ENCODE data around the gene UBE2QL1.
"Not testable (repeated sequence)": the region's sequence is repeated elsewhere in the genome, so short reads cannot be mapped to it uniquely, and the experiment has no call there.

UBE2QL1 gene

DNA sequence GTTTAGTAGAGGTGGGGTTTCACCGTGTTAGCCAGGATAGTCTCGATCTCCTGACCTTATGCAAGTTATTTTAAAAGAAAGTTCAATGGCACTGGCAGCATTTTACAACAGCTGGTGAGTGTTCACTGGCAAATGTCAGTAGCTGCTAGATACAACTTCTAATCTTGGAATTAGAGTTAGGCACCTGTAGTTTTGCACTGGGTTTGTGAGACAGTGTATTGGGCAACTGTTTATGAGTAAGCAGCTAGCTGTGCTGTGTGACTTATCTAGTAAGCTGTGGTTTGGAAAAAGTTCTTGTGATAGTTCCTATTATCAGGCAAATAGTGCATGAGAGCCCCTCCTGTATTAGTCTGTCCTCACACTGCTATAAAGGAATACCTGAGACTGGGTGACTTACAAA lies 61.5 kb downstream of the UBE2QL1 start:
- Histone ChIP-seq H3K4me3 (ENCODE audit: insufficient read depth, low read length, poor library complexity, severe bottlenecking) (no peak overlapping the region), H2AFZ (ENCODE audit: low read depth, low read length, severe bottlenecking) (no peak overlapping the region), H3K27ac (ENCODE audit: low read depth, low read length) (no peak overlapping the region), H3K79me2 (ENCODE audit: insufficient read depth, low read length) (no peaks in the 10 kb centered on the region), H3K9ac (ENCODE audit: low read length) (no peak overlapping the region), H4K20me1 (ENCODE audit: low read depth, low read length) (no peaks in the 10 kb centered on the region), H3K36me3 (ENCODE audit: low read length) (no peaks in the 10 kb centered on the region), H3K27me3 (ENCODE audit: low read length) (no peaks in the 10 kb centered on the region), H3F3A (ENCODE audit: insufficient read depth) (no peaks in the 10 kb centered on the region), H3K9me2 (replicated peaks; ENCODE audit: insufficient read depth, low read length) (no peaks in the 10 kb centered on the region), H3K9me3 (ENCODE audit: insufficient read depth, low read length) (no peaks in the 10 kb centered on the region), H3K4me2 (ENCODE audit: low read depth, low read length, poor library complexity, severe bottlenecking) (no peak overlapping the region)
- TF ChIP-seq, protein P1, sequence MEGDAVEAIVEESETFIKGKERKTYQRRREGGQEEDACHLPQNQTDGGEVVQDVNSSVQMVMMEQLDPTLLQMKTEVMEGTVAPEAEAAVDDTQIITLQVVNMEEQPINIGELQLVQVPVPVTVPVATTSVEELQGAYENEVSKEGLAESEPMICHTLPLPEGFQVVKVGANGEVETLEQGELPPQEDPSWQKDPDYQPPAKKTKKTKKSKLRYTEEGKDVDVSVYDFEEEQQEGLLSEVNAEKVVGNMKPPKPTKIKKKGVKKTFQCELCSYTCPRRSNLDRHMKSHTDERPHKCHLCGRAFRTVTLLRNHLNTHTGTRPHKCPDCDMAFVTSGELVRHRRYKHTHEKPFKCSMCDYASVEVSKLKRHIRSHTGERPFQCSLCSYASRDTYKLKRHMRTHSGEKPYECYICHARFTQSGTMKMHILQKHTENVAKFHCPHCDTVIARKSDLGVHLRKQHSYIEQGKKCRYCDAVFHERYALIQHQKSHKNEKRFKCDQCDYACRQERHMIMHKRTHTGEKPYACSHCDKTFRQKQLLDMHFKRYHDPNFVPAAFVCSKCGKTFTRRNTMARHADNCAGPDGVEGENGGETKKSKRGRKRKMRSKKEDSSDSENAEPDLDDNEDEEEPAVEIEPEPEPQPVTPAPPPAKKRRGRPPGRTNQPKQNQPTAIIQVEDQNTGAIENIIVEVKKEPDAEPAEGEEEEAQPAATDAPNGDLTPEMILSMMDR (IDR thresholded peaks at IDR 0.05; ENCODE audit: insufficient read depth, low read length, poor library complexity, severe bottlenecking) = no peak

DNA sequence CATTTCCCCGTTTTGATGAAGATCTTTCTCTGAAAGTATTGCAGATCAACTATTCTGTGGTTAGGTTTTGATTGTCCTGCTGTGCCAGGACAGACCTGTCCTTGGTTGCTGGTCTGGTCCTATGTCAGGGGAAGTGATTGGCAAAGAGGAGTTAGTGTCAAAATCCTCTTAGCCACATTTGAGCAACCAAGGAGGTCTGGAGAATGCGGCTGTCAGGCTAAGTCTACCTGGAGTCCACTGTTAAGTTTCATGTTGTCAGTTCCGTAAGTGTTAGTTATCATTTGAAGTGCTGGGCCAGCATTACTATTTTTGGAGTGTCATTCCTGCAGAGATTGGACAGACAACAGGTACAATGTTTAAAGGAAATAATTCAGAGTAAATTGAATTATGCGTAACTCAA lies 62.3 kb downstream of the UBE2QL1 start:
- H3K36me3 ChIP-seq (ENCODE audit: low read length) = no peaks in the 10 kb centered on the region
- TF ChIP-seq, protein P1 (IDR thresholded peaks at IDR 0.05; ENCODE audit: insufficient read depth, low read length, poor library complexity, severe bottlenecking) = no peak
- no peak for TF ChIP-seq EZH2phosphoT487 (conservative IDR thresholded peaks at IDR 0.05; ENCODE audit: low read length)
- no peaks in the 10 kb centered on the region for H3K79me2 ChIP-seq (ENCODE audit: insufficient read depth, low read length)
- no peaks in the 10 kb centered on the region for H3K9me2 ChIP-seq (replicated peaks; ENCODE audit: insufficient read depth, low read length)
- no peak overlapping the region for H3K27ac ChIP-seq (ENCODE audit: low read depth, low read length)
- no peak overlapping the region for H3K9ac ChIP-seq (ENCODE audit: low read length)
- H2AFZ ChIP-seq (ENCODE audit: low read depth, low read length, severe bottlenecking) = no peak overlapping the region
- H4K20me1 ChIP-seq (ENCODE audit: low read depth, low read length) = no peaks in the 10 kb centered on the region
- H3K9me3 ChIP-seq (ENCODE audit: insufficient read depth, low read length) = no peaks in the 10 kb centered on the region
- no peak overlapping the region for H3K4me3 ChIP-seq (ENCODE audit: insufficient read depth, low read length, poor library complexity, severe bottlenecking)
- H3F3A ChIP-seq (ENCODE audit: insufficient read depth) = no peaks in the 10 kb centered on the region
- no peak overlapping the region for H3K4me2 ChIP-seq (ENCODE audit: low read depth, low read length, poor library complexity, severe bottlenecking)
- no peaks in the 10 kb centered on the region for H3K27me3 ChIP-seq (ENCODE audit: low read length)

DNA sequence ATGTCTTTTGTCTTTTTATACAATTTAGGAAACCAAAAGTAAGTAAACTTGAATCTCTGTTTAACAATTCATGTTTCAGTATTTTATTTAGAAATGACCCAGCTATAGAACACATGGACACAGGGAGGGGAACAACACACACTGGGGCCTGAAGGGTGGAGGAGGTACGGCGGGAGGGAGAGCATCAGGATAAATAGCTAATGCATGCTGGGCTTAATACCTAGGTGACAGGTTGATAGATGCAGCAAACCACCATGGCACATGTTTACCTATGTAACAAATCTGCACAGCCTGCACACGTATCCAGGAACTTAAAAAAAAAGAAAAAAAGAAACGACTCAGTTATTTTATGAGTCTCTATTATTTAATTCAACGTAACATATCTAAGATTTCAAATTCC lies 67.2 kb downstream of the UBE2QL1 start:
- H3K9me2 ChIP-seq (replicated peaks; ENCODE audit: insufficient read depth, low read length); H3K36me3 ChIP-seq (ENCODE audit: low read length); H3K27me3 ChIP-seq (ENCODE audit: low read length); H3K9ac ChIP-seq (ENCODE audit: low read length); H3F3A ChIP-seq (ENCODE audit: insufficient read depth); H3K4me2 ChIP-seq (ENCODE audit: low read depth, low read length, poor library complexity, severe bottlenecking); H3K27ac ChIP-seq (ENCODE audit: low read depth, low read length); H4K20me1 ChIP-seq (ENCODE audit: low read depth, low read length); H3K79me2 ChIP-seq (ENCODE audit: insufficient read depth, low read length); H3K9me3 ChIP-seq (ENCODE audit: insufficient read depth, low read length); H2AFZ ChIP-seq (ENCODE audit: low read depth, low read length, severe bottlenecking); H3K4me3 ChIP-seq (ENCODE audit: insufficient read depth, low read length, poor library complexity, severe bottlenecking): not testable (repeated sequence)

DNA sequence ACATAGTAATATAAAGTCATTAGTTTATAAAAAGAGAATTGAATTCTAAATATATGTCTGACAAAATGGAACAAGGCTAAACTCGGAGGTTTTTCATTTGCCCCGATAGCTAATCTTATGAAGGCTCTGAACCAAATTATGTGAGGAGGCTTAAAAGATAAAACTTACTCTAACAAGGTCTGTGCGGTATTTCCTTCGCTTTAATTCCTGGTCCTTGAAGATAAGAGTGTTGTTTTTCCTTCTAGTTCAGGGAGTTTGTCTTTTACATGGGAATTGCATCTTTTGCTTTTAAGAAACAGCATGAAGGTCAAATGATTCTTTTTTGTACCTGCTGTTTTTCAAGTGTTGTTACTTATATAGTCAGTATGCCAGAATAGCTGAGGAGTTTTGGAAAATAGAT lies 68.2 kb downstream of the UBE2QL1 start:
- H3K9me2 ChIP-seq (replicated peaks; ENCODE audit: insufficient read depth, low read length) = no peaks in the 10 kb centered on the region
- no peaks in the 10 kb centered on the region for H3F3A ChIP-seq (ENCODE audit: insufficient read depth)
- no peak overlapping the region for H2AFZ ChIP-seq (ENCODE audit: low read depth, low read length, severe bottlenecking)
- H3K4me3 ChIP-seq (ENCODE audit: insufficient read depth, low read length, poor library complexity, severe bottlenecking) = no peak overlapping the region
- H3K4me2 ChIP-seq (ENCODE audit: low read depth, low read length, poor library complexity, severe bottlenecking) = no peak overlapping the region
- no peaks in the 10 kb centered on the region for H3K27me3 ChIP-seq (ENCODE audit: low read length)
- H3K27ac ChIP-seq (ENCODE audit: low read depth, low read length) = no peak overlapping the region
- no peak for TF ChIP-seq EZH2phosphoT487 (conservative IDR thresholded peaks at IDR 0.05; ENCODE audit: low read length)
- H3K9ac ChIP-seq (ENCODE audit: low read length) = no peak overlapping the region
- no peaks in the 10 kb centered on the region for H3K9me3 ChIP-seq (ENCODE audit: insufficient read depth, low read length)
- H4K20me1 ChIP-seq (ENCODE audit: low read depth, low read length) = no peaks in the 10 kb centered on the region
- H3K36me3 ChIP-seq (ENCODE audit: low read length) = no peaks in the 10 kb centered on the region
- no peaks in the 10 kb centered on the region for H3K79me2 ChIP-seq (ENCODE audit: insufficient read depth, low read length)

Data from SU-DHL-6 (cell line).